Neural cell (in vitro differentiated cells): ENCODE measurements around the gene CUX1.

Experiments
- EP300 ChIP-seq: fragments of 450-650 bp; conservative IDR thresholded peaks from 2 replicates; pipeline ENCODE4 v1.6.1; 2014; ENCODE audit warnings: antibody characterized with exemption, mild to moderate bottlenecking, moderate library complexity; ENCODE audit not compliant: poor library complexity, severe bottlenecking
- EZH2 ChIP-seq: fragments of 200-600, 300-800 bp; shearing (Covaris generic), sonication (generic); IDR thresholded peaks from 2 replicates; pipeline ENCODE4 v1.6.1; 2014; ENCODE audit warnings: antibody characterized with exemption, low read length, borderline replicate concordance, mild to moderate bottlenecking; ENCODE audit not compliant: insufficient read depth, poor library complexity, severe bottlenecking
- POLR2AphosphoS5 ChIP-seq: IDR thresholded peaks from 2 replicates; pipeline ENCODE4 v1.6.1; 2012
- RAD21 ChIP-seq: fragments of 450-650 bp; conservative IDR thresholded peaks from 2 replicates; pipeline ENCODE4 v1.6.1; 2014; ENCODE audit warnings: antibody characterized with exemption, mild to moderate bottlenecking, moderate library complexity
- REST ChIP-seq: IDR thresholded peaks from 2 replicates; pipeline ENCODE4 v1.6.1; 2012; ENCODE audit warnings: borderline replicate concordance
- TAF1 ChIP-seq: IDR thresholded peaks from 2 replicates; pipeline ENCODE4 v1.6.1; 2012; ENCODE audit warnings: low read depth
- TF ChIP-seq, protein P1 (sequence below): fragments of 450-650 bp; IDR thresholded peaks from 2 replicates; pipeline ENCODE4 v1.5.1; 2014; ENCODE audit warnings: antibody characterized with exemption, mild to moderate bottlenecking, moderate library complexity; ENCODE audit not compliant: poor library complexity, severe bottlenecking

DNA sequence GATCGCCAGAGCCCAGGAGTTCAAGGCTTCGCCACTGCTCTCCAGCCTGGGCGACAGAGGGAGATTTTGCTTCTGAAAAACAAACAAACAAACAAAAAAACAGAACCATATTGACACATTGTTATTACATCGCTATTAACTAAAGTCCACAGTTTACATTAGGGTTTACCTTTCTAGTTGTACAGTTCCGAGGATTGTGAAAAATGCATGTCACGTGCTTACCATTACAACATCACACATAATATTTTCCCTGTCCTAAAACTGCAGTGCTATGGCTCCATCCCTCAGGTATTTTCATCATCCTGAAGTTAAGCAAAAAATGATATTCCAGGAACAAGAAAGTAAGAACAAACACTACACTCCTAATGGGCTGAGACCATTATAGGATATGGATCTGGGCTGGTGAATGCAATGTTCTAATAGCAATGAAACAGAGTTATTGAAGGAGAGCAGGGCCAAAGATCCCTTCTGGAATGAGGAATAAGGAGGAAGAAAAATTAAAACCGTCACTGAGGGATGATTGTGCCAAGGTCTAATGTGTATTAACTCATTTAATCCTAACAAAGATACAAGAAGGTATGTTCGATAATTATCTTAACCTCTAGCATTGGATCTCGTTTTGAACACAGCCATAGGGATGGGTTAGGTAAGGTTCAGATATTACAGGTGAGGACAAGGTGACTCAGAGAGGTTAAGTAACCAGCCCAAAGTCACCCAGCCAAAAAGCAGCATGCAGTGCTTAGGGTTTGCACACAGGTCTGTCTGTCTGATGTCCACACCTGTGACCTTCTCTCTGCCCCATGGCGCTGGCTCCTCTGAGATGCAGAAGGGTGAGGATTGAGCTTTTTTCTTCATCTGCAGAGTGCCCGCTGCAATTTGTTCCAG lies 14.0 kb upstream of the CUX1 start:
- TF ChIP-seq, protein P1, sequence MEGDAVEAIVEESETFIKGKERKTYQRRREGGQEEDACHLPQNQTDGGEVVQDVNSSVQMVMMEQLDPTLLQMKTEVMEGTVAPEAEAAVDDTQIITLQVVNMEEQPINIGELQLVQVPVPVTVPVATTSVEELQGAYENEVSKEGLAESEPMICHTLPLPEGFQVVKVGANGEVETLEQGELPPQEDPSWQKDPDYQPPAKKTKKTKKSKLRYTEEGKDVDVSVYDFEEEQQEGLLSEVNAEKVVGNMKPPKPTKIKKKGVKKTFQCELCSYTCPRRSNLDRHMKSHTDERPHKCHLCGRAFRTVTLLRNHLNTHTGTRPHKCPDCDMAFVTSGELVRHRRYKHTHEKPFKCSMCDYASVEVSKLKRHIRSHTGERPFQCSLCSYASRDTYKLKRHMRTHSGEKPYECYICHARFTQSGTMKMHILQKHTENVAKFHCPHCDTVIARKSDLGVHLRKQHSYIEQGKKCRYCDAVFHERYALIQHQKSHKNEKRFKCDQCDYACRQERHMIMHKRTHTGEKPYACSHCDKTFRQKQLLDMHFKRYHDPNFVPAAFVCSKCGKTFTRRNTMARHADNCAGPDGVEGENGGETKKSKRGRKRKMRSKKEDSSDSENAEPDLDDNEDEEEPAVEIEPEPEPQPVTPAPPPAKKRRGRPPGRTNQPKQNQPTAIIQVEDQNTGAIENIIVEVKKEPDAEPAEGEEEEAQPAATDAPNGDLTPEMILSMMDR, result no peak
- TF ChIP-seq EP300, result no peak
- no peak for TF ChIP-seq RAD21
- TF ChIP-seq TAF1, result no peak
- TF ChIP-seq EZH2, result no peak
- no peak for TF ChIP-seq REST
- no peak for TF ChIP-seq POLR2AphosphoS5
